HG02973 (cell line): ENCODE results near the gene CRHBP.
"Not testable (repeated sequence)": the region's sequence is repeated elsewhere in the genome, so short reads cannot be mapped to it uniquely, and the experiment has no call there.

Source experiments
- ATAC-seq: cut with Tn5 transposase; IDR thresholded peaks from one replicate; pipeline ENCODE4 v1.9.1; 2021; ENCODE audit warnings: moderate library complexity; ENCODE audit not compliant: unreplicated experiment

Gene CRHBP

GRCh38 chr5:76952795-76953536 lies at the start of gene CRHBP:
Gene CRHBP, plus strand, starts transcription at chr5:76953045. Its CDS starts 90 bp downstream, at chr5:76953135.
- no peak for ATAC-seq

- ATAC-seq: no peak
Observed at GRCh38 chr5:76908166-76908565, 44.7 kb upstream of the CRHBP start.

GRCh38 chr5:76910344-76910933 lies 42.4 kb upstream of the CRHBP start:
- ATAC-seq: not testable (repeated sequence)

- ATAC-seq: not testable (repeated sequence)
Observed at GRCh38 chr5:76914671-76915070, 38.2 kb upstream of the CRHBP start.

- no peak for ATAC-seq
Observed at GRCh38 chr5:76918539-76918938, 34.3 kb upstream of the CRHBP start.

GRCh38 chr5:76920491-76920890 lies 32.4 kb upstream of the CRHBP start:
- ATAC-seq: no peak

- ATAC-seq: no peak
Observed at GRCh38 chr5:76926329-76927105, 26.3 kb upstream of the CRHBP start.

GRCh38 chr5:76927961-76928360 lies 24.9 kb upstream of the CRHBP start:
- ATAC-seq: no peak

- no peak for ATAC-seq
Observed at GRCh38 chr5:76930083-76930482, 22.8 kb upstream of the CRHBP start.

GRCh38 chr5:76938177-76938576 lies 14.7 kb upstream of the CRHBP start:
- ATAC-seq: no peak

- ATAC-seq: no peak
Observed at GRCh38 chr5:76941000-76941399, 11.8 kb upstream of the CRHBP start.

- no peak for ATAC-seq
Observed at GRCh38 chr5:76941442-76941841, 11.4 kb upstream of the CRHBP start.

GRCh38 chr5:76942581-76942980 lies 10.3 kb upstream of the CRHBP start:
- ATAC-seq: no peak

GRCh38 chr5:76943006-76943405 lies 9.8 kb upstream of the CRHBP start:
- no peak for ATAC-seq

GRCh38 chr5:76944638-76945037 lies 8.2 kb upstream of the CRHBP start:
- ATAC-seq: no peak

- ATAC-seq: not testable (repeated sequence)
Observed at GRCh38 chr5:76945238-76945637, 7.6 kb upstream of the CRHBP start.

GRCh38 chr5:76946090-76946489 lies 6.8 kb upstream of the CRHBP start:
- no peak for ATAC-seq

- ATAC-seq: no peak
Observed at GRCh38 chr5:76947082-76947503, 5.8 kb upstream of the CRHBP start.

GRCh38 chr5:76953551-76954382 lies 922 bp downstream of the CRHBP start:
- no peak for ATAC-seq

- ATAC-seq: no peak
Observed at GRCh38 chr5:76954383-76954763, 1.5 kb downstream of the CRHBP start.

GRCh38 chr5:76956033-76956432 lies 3.2 kb downstream of the CRHBP start:
- no peak for ATAC-seq
